GM19099 (cell line): ENCODE data around the gene ADAM19.

Source experiments
- POLR2A ChIP-seq: IDR thresholded peaks from 3 replicates; pipeline ENCODE4 v1.6.1; 2011; ENCODE audit warnings: low read depth; ENCODE audit not compliant: insufficient read length; ENCODE audit errors: extremely low read depth

The ADAM19 gene

GRCh38 chr5:157506981-157507780, 68.4 kb downstream of the ADAM19 start:
- no peak for TF ChIP-seq POLR2A

- TF ChIP-seq POLR2A: no peak
These were observed 69.4 kb downstream of the ADAM19 start for GRCh38 chr5:157506066-157506590.

- no peak for TF ChIP-seq POLR2A
These were observed 70.1 kb downstream of the ADAM19 start for GRCh38 chr5:157505496-157505895.

GRCh38 chr5:157504053-157504452, 71.5 kb downstream of the ADAM19 start:
- TF ChIP-seq POLR2A: no peak

- no peak for TF ChIP-seq POLR2A
These were observed 73.4 kb downstream of the ADAM19 start for GRCh38 chr5:157502143-157502647.

GRCh38 chr5:157497875-157498611, 77.5 kb downstream of the ADAM19 start:
- no peak for TF ChIP-seq POLR2A

- TF ChIP-seq POLR2A: no peak
These were observed 78.7 kb downstream of the ADAM19 start for GRCh38 chr5:157496864-157497263.

GRCh38 chr5:157494178-157494832, 81.3 kb downstream of the ADAM19 start:
- no peak for TF ChIP-seq POLR2A

- no peak for TF ChIP-seq POLR2A
These were observed 82.7 kb downstream of the ADAM19 start for GRCh38 chr5:157492886-157493285.

GRCh38 chr5:157491471-157491995, 84.0 kb downstream of the ADAM19 start:
- TF ChIP-seq POLR2A: no peak

GRCh38 chr5:157487358-157487757, 88.2 kb downstream of the ADAM19 start:
- TF ChIP-seq POLR2A: no peak

- TF ChIP-seq POLR2A: no peak
These were observed 88.7 kb downstream of the ADAM19 start for GRCh38 chr5:157486861-157487260.

- TF ChIP-seq POLR2A: no peak
These were observed 89.3 kb downstream of the ADAM19 start for GRCh38 chr5:157486221-157486681.

GRCh38 chr5:157485811-157486210, 89.8 kb downstream of the ADAM19 start:
- no peak for TF ChIP-seq POLR2A

GRCh38 chr5:157485340-157485739, 90.2 kb downstream of the ADAM19 start:
- no peak for TF ChIP-seq POLR2A
